HPDE6-E6E7 (cell line): ENCODE data around the gene MGARP.
A peak's percentile ranks its signal among the peaks of the same experiment; 100 is the strongest.

ENCODE experiments used
- DNase-seq: peaks from one replicate; pipeline ENCODE4 v3.0.0; 2011; ENCODE audit warnings: missing footprints; ENCODE audit errors: extremely low spot score

MGARP gene

GRCh38 chr4:139243448-139244365 is 36.3 kb downstream of the MGARP start:
- peak; percentile 81 for DNase-seq

GRCh38 chr4:139242511-139243051 is 37.4 kb downstream of the MGARP start:
- peak; percentile 36 for DNase-seq

- no peak for DNase-seq
These were observed 38.3 kb downstream of the MGARP start for GRCh38 chr4:139241784-139242151.

- DNase-seq = no peak
These were observed 38.8 kb downstream of the MGARP start for GRCh38 chr4:139241086-139241783.

GRCh38 chr4:139239127-139239772 is 40.8 kb downstream of the MGARP start:
- DNase-seq = no peak

- DNase-seq = no peak
These were observed 45.8 kb downstream of the MGARP start for GRCh38 chr4:139234253-139234652.

GRCh38 chr4:139229534-139230039 is 50.4 kb downstream of the MGARP start:
- peak; percentile 41 for DNase-seq

- DNase-seq = no peak
These were observed 52.2 kb downstream of the MGARP start for GRCh38 chr4:139227729-139228404.

GRCh38 chr4:139223682-139224317 is 56.2 kb downstream of the MGARP start:
- DNase-seq = no peak

GRCh38 chr4:139222215-139222614 is 57.8 kb downstream of the MGARP start:
- DNase-seq = no peak

GRCh38 chr4:139221687-139222086 is 58.3 kb downstream of the MGARP start:
- DNase-seq = no peak

- DNase-seq = no peak
These were observed 60.5 kb downstream of the MGARP start for GRCh38 chr4:139219450-139220055.
